C1 segment of cervical spinal cord (tissue), 14 donors: ENCODE results near the gene CHM.
"Not testable (repeated sequence)": the region's sequence is repeated elsewhere in the genome, so short reads cannot be mapped to it uniquely, and the experiment has no call there.

Experiments
- DNase-seq, 14 donors: peaks; one replicate each; lab custom pipeline; 2025; lab: John Stamatoyannopoulos, UW

CHM gene

DNA sequence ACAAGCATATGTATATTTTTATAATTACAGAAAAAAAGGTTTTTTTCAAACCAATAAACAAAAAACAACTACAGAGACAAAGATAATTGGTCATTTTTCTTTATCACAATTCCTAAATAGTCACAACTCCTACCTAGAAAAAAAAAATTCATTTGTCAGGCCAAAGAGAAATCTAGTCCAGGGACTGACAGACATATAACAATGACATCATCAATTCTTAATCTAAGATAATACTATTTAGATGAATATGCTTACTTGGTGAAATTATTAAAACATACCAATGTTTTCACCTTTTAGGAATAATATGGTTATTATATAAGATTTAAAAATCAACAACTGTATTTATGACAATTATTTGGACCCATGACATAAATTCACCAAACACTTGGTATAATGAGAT lies 48.4 kb downstream of the CHM start:
- no peak for DNase-seq

DNA sequence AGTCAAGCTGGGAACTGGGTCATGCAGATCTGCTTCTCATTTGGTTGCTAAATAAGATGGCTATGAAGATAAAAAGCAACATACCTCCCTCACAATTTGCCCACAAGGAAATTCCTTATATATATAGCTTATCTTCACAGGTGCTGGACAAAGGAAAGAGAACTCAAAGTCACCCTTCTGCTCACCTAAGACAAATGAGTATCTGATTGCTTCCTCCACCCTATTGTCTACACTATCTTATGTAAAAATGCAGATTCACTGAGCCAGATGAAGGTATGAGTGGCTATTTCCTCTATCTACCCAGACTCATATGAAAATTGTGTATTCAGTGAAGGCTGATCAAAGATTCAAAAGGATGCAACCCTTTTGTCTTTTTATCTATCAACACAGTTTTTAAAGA lies 50.8 kb downstream of the CHM start:
- DNase-seq, result no peak

DNA sequence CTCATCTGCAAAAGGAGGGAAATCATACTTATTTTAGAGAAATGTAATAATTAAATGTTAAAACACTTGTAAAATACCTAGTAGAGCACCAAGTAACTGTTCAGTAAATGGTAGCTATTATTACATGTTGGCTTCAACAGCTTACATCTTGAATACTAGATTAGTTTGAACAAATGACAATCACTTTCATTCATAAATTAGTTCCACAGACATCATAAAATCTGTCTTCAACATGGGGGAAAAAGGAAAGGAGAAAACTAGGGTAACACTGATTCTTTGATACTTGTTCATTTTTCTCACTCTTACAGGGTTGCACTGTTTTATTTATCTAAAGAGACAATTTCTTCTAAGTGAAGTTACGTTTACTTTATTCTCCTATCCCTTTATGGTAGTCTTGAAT lies 51.7 kb downstream of the CHM start:
- no peak for DNase-seq

DNA sequence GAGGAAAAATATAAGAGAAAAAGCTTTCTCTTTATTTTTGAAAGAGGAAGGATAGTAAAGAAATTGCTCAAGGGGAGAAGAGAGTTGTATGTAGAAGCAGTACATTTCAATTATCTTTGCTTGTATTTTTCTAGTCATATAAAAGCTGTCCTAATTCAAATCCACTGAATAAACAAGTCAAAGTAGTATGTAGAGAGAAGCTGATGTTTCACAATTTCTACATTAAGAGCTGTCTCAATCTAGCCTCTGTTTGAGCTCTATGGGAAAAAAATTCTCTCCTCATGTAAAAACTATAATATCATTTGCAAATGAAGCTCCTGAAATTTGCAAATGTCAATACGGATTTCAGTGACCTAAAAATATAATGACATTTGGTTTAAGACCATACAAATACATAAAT lies 52.6 kb downstream of the CHM start:
- no peak for DNase-seq

DNA sequence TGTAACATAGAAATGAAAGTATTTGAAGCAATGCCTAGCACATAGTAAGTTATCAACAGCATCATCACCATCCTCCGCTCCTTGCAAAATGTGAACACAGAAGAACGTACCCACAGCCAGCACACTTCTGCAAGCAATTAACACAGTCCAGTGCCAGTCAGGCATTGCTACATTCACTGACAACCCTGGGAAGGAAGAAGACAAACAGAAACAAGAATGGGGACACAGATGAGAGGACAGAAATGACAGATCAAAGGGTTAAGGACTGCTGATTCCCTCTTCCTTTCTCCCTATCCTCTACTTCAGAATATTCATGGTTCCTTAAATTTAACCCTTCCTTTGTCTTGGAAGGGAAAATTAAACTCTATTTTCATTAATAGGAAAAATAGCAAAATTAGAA lies 53.1 kb downstream of the CHM start:
- no peak for DNase-seq

DNA sequence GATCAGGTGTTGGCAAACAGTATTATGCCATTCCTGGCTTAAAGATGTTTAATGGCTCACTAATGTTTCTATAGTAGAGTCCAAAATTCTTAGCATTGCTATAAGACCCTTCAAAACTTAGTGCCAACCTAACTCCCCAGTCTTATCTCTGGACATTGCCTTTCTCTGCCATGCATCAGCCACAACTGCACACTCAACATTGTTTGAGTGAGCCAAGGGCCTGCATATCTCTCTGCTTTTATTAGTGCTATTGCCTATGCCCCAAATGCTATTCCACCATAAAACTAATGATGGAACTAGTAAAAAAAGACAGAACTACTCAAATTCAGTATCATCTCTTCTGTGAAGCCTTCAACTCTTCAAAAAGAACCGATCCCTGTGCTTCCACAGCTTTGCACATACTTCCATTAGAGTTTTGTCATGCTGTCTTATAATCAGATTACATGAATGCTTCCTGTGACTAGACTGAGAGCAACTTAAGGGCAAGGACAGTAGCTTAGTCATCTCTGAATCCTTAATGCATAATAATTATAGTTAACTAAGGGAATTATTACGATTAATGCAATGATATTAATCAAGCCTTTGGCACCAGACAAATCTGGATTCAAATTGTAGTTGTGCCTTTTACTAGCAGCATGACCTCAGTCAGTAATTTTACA lies 53.7 kb downstream of the CHM start:
- no peak for DNase-seq

DNA sequence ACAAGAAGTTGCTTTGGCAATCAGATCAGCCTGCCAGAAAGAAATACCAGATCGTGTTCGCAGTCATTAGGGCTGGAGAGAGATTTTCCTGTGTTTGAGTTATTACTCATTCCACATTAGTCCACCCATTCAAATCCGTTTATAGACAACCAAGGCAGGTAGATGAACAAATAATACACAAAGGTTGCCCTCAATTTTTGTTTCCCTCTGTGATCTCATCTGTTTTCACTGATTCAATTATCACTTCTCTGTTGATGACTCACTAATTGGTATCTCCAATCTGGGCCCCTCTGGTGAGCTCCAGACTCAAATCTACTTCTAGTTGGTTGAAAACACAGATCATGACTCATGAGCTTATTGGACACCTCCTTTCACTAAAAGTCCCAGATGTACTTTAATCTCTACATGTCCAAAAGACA lies 54.5 kb downstream of the CHM start:
- DNase-seq, result no peak

DNA sequence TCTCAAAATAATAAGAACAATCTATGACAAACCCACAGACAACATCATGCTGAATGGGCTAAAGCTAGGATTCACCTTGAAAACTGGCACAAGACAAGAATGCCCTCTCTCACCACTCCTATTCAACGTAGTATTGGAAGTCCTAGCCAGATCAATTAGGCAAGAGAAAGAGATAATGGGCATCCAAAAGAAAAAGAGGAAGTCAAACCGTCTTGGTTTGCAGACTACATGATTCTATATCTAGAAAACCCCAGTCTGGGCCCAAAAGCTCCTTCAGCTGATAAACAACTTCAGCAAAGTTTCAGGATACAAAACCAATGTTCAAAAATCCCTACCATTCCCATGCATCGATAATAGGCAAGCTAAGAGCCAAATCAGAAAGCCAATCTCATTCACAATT lies 59.0 kb downstream of the CHM start:
- DNase-seq, result no peak

DNA sequence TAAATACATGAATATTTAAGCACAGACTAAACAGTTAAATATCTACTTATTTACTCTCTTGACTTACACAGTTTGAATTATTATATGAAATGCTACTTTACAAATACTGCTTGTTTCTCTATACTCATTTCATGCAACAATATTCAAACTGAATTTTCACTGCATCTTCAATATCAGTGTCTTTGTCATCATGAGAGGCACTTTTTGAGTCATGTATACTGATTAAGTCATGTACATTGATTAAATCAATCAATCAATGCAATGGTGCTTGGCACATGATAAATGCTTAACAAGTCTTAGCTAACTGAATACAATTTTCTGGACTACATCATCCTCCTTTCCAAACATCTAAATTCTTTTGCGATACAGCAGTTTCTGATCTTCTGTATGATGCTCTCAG lies 67.1 kb downstream of the CHM start:
- DNase-seq, result no peak

DNA sequence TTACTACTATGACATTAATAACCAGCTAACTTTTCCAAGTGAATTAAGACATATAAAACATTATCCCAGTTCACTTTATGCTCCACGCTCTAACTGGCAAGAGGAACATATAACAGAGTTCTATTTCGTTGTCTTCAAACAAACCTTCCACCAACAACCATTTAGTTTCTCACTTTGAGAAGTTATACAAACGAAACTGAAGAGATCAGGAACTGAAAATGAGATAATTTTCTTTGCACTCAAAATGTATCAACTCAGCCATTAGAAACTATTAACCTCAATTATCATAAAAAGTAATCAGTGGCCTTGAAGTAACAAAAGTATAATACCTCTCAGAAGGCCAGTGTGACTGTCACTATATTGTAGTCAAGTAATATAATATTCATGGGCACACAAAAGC lies 70.1 kb downstream of the CHM start:
- no peak for DNase-seq

DNA sequence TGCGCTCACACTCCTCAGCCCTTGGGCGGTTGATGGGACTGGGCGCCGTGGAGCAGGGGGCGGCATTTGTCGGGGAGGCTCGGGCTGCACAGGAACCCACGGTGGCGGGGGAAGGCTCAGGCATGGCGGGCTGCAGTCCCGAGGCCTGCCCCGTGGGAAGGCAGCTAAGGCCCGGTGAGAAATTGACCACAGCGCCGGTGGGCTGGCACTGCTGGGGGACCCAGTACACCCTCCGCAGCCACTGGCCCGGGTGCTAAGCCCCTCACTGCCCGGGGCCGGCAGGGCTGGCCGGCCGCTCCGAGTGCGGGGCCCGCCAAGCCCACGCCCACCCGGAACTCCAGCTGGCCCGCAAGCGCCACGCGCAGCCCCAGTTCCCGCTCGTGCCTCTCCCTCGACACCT lies 75.0 kb downstream of the CHM start:
- not testable (repeated sequence) for DNase-seq

DNA sequence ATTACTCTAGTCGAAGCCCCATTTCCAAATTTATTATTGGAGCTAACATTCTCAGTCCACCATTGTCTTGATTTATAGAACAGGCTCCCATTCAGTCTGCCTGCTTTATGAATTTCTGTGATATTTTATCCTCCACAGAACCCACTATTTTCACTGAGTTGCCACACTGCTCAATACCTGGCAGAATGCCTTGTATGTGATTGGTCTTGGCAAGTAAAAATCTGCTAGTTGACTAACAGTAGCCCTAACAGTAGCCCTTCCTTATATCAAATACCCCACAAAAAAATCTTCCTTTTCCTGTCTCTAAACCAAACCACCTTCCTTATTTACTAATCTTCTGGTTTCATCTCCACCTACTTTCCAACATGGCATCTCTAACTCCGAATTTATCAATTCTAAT lies 82.6 kb downstream of the CHM start:
- DNase-seq, result no peak

DNA sequence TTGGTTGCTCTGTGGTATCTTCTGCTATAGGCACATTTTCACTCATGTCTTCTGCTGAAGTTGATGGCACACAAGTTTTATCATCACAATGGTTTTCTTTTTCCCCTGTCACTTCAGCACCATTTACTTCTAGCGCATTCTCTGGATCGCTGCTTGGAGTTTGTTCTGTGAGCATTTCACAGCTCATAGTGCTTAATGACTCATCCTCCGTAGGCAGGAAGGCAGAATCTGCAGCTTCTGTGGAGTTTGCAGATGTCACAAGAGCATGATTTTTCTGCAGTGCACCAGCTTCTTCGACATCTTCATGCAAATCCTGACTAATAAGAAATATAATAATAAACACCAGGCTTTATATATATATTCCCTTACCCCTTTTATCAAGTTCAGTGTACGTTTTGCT lies 83.6 kb downstream of the CHM start:
- DNase-seq, result no peak

DNA sequence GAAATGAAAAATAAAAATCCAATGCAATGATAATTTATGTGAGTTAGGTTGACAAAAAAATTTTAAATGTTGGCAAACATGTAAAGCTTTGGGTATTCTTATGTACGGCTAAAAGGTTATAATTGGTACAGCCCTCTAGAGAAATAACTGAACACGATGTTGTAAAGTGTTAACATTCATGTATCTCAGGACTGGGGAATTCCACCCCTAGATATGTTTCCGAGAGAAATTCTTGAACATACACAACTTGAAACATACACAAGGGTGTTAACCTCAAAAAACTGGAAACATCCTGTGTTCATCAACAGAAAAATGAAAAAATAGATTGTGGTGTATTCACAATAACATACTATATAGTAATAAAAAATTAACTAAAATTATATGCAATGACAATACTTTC lies 91.8 kb downstream of the CHM start:
- DNase-seq, result no peak

DNA sequence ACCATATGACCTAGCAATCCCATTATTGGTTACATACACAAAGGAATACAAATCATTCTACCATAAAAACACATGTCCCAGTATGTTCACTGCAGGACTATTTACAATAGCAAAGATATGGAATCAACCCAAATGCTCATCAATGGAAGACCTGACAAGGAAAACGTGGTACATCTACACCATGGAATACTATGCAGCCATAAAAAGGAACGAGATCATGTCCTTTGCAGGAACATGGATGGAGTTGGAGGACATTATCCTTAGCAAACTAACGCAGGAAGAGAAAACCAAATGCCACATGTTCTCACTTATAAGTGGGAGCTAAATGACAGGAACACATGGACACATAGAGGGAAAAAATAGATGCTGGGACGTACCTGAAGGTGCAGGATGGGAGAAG lies 102.6 kb downstream of the CHM start:
- not testable (repeated sequence) for DNase-seq

DNA sequence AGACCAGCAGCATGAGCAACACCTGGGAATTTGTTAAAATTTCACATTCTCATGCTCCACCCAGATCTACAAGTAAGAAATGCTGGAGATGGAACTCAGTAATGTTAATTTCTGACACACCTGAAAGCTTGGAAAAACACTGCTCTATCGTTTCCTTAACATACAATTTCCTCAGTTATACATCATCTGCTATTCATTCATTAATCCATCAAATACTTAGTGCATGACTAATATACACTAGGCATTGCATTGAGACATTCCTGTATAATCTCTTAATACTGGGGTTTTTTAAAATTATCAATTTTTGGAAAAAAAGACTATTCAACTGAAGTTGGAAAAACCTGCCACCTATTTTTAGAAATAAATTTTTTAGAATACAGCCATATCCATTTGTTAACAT lies 106.1 kb downstream of the CHM start:
- no peak for DNase-seq

DNA sequence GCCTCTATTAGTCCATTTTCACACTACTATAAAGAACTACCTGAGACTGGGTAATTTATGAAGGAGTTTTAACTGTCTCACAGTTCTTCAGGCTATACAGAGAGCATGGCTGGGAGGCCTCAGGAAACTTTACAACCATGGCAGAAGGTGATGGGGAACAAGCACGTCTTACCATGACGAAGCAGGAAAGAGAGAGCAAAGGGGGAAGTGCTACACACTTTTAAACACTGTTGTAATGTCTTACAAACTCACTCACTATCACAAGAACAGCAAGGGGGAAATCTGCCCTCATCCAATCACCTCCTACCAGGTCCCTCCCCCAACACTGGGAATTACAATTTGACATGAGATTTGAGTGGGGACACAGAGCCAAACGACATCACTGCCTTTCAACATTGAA lies 107.4 kb downstream of the CHM start:
- DNase-seq, result not testable (repeated sequence)

DNA sequence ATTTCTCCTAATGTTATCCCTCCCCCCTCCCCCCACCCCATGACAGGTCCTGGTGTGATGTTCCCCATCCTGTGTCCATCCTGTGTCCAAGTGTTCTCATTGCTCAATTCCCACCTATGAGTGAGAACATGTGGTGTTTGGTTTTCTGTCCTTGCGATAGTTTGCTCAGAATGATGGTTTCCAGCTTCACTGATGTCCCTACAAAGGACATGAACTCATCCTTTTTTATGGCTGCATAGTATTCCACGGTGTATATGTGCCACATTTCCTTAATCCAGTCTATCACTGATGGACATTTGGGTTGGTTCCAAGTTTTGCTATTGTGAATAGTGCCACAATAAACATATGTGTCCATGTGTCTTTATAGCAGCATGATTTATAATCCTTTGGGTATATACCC lies 113.0 kb downstream of the CHM start:
- not testable (repeated sequence) for DNase-seq

DNA sequence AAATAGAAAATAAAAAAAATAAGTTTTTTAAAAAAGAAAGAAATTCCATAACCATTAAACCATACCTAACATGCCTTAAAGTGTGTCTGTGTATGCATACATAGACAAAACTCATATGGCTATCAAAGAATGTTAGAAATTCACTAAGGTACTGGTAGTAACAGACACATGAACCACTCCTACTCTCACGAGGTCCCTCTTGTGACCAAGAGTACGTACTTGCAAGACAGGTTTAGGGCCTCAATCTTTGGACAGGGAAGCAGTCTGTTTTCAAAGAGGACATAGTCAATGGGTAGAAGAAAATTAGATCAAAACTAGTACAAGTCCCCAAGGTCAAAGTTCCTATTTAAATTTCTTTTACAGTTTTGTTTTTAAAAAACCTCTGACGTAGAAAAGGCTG lies 117.3 kb downstream of the CHM start:
- no peak for DNase-seq

DNA sequence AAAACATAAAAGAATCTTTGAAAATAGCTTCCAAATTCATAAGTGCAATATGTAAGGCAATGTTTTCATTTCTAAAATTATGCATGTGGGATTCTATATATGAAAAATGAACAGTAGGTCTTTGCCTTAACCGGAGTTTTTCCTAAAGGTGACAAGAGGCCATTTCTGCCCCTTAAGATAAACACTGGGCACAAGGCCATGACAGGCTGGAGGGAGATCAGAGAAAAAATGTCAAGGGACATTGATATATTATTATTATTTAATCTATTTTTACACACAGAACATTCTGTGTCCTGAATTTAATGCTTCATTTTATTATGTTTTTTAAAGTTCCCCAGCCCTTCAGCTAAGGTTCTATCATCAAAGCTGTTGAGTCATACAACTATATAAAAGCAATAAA lies 118.8 kb downstream of the CHM start:
- DNase-seq, result no peak

DNA sequence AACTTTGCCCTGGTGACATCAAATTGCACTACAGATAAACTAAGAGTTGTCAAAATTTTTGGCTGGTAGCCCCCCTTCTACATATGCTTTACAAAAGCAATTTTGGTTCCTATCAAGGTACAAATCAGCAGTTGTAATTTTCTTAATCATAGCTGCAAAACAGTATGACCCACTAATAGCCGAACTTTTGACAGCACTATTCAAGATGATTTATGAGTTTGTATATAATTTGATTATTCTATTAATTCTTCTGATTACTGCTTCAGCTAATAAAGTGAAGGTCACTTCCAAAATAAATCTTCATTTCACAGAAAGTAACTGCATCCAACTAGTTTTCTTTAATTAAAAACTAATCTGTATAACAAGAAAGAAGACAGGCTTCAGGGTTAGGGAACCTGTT lies 119.6 kb downstream of the CHM start:
- no peak for DNase-seq

DNA sequence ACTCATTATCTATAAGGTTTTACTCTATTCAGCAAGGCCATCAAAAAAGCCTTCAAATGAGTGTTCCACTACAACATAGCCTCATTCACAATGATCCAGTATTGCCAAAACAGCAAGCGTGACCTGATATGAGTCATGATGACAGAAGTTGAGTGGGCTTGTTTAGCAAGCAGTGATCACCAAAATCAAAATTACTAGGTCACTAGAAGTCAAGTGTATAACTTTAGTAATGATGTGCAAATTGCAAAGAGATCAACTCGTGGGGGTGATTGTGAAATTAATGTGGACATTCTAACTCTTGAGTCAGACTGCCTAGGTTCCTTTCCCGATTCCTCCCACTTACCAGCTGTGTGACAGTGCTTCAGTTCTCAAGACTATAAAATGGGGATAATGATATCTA lies 124.5 kb downstream of the CHM start:
- DNase-seq, result no peak

DNA sequence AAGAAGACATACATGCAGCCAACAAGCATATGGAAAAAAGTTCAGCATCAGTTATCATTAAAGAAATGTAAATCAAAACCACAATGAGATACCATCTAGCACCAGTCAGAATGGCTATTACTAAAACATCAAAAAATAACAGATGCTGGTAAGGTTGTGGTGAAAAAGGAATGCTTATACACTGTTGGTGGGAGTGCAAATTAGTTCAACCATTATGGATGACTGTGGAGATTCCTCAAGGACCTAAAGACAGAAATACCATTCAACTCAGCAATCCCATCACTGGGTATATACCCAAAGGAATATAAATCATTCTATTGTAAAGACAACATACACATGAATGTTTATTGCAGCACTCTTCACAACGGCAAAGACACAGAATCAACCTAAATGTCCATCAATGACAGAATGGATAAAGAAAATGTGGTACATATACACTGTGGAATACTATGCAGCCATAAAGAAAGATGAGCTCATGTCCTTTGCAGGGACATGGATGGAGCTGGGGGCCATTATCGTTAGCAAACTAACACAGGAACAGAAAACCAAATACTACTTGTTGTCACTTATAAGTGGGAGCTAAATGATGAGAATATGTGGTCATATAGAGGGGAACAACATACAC lies 130.6 kb downstream of the CHM start:
- not testable (repeated sequence) for DNase-seq

DNA sequence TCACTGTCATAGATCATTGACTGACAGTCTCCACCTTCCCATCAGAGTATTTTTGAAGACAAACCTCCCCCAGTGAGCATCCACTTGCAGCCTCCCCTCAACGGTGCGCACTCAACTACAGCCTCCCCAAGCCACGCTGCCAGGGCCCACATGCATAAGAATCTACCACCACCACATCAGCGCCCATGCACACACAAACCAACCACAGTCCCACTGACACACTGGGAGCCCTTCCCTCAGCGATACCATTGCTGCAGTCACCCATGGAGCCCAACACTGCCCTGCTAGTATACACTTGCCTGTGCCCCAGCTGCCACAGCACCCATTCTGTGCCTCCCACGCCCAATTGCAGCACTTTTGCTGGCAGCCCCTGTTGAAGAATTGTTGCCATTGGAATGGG lies 132.9 kb downstream of the CHM start:
- DNase-seq, result no peak
